GM12872 (cell line): Measurements from ENCODE around the gene ZNF573.

Experiments used
- CTCF ChIP-seq: IDR thresholded peaks from 3 replicates; pipeline ENCODE4 v1.5.1; 2011; ENCODE audit warnings: low read depth, mild to moderate bottlenecking, low read length, moderate library complexity; ENCODE audit not compliant: insufficient read depth

ZNF573 gene

GRCh38 chr19:37718304-37718703 lies 61.1 kb downstream of the ZNF573 start:
- no peak for TF ChIP-seq CTCF

- TF ChIP-seq CTCF = no peak
Measured at GRCh38 chr19:37716140-37716539, 63.2 kb downstream of the ZNF573 start.

- no peak for TF ChIP-seq CTCF
Measured at GRCh38 chr19:37706052-37706605, 73.3 kb downstream of the ZNF573 start.

- TF ChIP-seq CTCF = no peak
Measured at GRCh38 chr19:37699057-37699456, 80.3 kb downstream of the ZNF573 start.

GRCh38 chr19:37698216-37698615 lies 81.2 kb downstream of the ZNF573 start:
- no peak for TF ChIP-seq CTCF

- TF ChIP-seq CTCF = no peak
Measured at GRCh38 chr19:37695144-37695899, 84.1 kb downstream of the ZNF573 start.

- no peak for TF ChIP-seq CTCF
Measured at GRCh38 chr19:37692956-37693620, 86.3 kb downstream of the ZNF573 start.
